Kidney (tissue), 14 donors: ENCODE results near the gene RAB3IL1. TPM values are rescaled to one million over a fixed set of nuclear protein-coding genes. Genes with fewer than 3 reads are reported as not detected.

Experiments used
- DNase-seq, 5 donors: peaks; one replicate each; pipeline ENCODE4 v3.0.0-alpha.2; 2013 to 2020
- FAIRE-seq: peaks from 2 replicates; lab custom pipeline; 2012; peaks lifted over from hg19 to GRCh38; lab: Jason Lieb, UNC
- H3K27ac ChIP-seq, 2 donors: one replicate each; pipeline ENCODE4 v1.7.0; 2013; ENCODE audit warnings: low read depth in 2 of 2, low read length in 2 of 2, inconsistent platforms in 1 of 2
- H3K27me3 ChIP-seq: one replicate; pipeline ENCODE4 v1.7.1; 2013; ENCODE audit warnings: low read length, inconsistent platforms; ENCODE audit not compliant: control insufficient read depth, insufficient read depth
- H3K36me3 ChIP-seq, 3 donors: one replicate each; pipeline versions ENCODE4 v1.7.0 to v1.7.1; 2013; ENCODE audit warnings: low read length in 3 of 3, control low read depth in 1 of 3, inconsistent platforms in 1 of 3; ENCODE audit not compliant: insufficient read depth in 3 of 3, control insufficient read depth in 2 of 3
- H3K4me1 ChIP-seq, 3 donors: one replicate each; pipeline versions ENCODE4 v1.7.0 to v1.7.1; 2013; ENCODE audit warnings: low read length in 3 of 3, inconsistent platforms in 1 of 3, low read depth in 1 of 3; ENCODE audit not compliant: control insufficient read depth in 2 of 3, insufficient read depth in 2 of 3
- H3K4me3 ChIP-seq, 3 donors: one replicate each; pipeline versions ENCODE4 v1.7.0 to v1.8.1; 2013; ENCODE audit warnings: low read length in 3 of 3, control low read depth in 1 of 3, inconsistent platforms in 1 of 3
- H3K9ac ChIP-seq, 3 donors: one replicate each; pipeline versions ENCODE4 v1.7.0 to v1.7.1; 2013; ENCODE audit warnings: low read length in 3 of 3, control low read depth in 1 of 3, inconsistent platforms in 1 of 3
- H3K9me3 ChIP-seq, 3 donors: one replicate each; pipeline versions ENCODE4 v1.7.0 to v1.7.1; 2013; ENCODE audit warnings: low read length in 3 of 3, control low read depth in 1 of 3, inconsistent platforms in 1 of 3; ENCODE audit not compliant: control insufficient read depth in 2 of 3, insufficient read depth in 1 of 3
- intact Hi-C: fragments of 100-400 bp; cut with DNase I; formaldehyde crosslinking; loops from one replicate; pipeline ENCODE4 v1.11.1; 2022
- polyA plus RNA-seq: library from polyadenylated mRNA; stranded (reverse); fragments of 350-450 nt; fragmentation: Illumina TruSeq; extraction: RNeasy Lipid Tissue Mini Kit (QIAGEN cat#74804); gene quantifications from one replicate; pipeline ENCODE4 v1.2.3, GENCODE V29; 2014; ENCODE audit warnings: low read depth, low replicate concordance; ENCODE audit not compliant: insufficient read depth
- total RNA-seq: library from RNA; stranded (reverse); fragmentation: NEBNext Ultra II Directional; extraction: Animal tissue kit (Norgen Biotek cat#: 25700); gene quantifications from one replicate; pipeline ENCODE4 v1.2.1, GENCODE V29; 2021
- TF ChIP-seq, protein P1 (sequence below): IDR thresholded peaks from 3 replicates; pipeline ENCODE4 v1.5.1; 2012; ENCODE audit warnings: mild to moderate bottlenecking, moderate library complexity, borderline replicate concordance; ENCODE audit not compliant: insufficient read depth; ENCODE audit errors: extremely low read depth
- donor health status: control.
- donor health status: control.
- donor health status: control.
- donor health status: control.
- donor health status: control.
- donor health status: DM: yes; HTN: yes; CAD: no.
- donor health status: Normal renal cell carcinoma (clear cell type).

Gene RAB3IL1
- total and polyA plus RNA-seq, 2 donors from 2014 or later = 14.6 to 27.8 TPM

DNA sequence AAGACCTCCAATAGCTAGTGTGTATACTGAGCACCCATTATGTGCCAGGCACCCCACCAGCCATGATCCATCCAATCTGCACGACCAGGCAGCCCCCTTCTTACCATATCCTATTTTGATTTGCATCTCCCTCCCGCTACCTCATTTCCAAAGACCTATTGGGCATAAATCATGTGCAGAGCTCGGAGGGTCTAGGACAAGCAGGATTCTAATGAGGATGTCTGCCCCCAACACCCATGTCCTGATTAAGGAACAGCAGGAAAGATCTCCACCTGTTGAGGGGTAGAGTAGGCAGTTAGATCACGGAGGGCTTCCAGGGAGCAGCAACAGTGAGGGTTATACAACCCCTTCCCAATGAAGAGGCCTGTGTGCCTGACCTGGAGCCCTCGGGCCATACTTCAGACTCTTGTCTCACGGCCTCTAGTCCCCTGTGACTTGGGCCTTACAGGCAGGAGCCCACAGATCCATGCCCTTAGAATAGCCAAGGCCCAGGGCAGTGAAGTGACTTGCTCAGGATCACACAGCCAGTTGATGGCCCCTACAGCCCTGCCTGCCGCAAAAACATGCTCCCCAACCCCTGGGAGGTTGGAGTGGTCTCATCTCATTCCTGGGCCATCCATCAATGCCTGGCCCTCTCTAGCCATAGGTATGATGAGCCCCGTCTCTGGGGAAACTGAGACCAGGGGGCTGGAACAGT, 3.5 kb downstream of the RAB3IL1 start:
- Histone ChIP-seq H3K4me3 (no peak overlapping the region), H3K27ac (no peak overlapping the region), H3K9me3 (no peaks in the 10 kb centered on the region), H3K9ac (no peak overlapping the region), H3K36me3 (no peaks in the 10 kb centered on the region), H3K4me1 (peaks cover 0 to 19% (median 6%) of the 10 kb centered on the region in 3 donors), H3K27me3 (no peaks in the 10 kb centered on the region)
- no peak for FAIRE-seq
- no peak for DNase-seq
- TF ChIP-seq, protein P1, sequence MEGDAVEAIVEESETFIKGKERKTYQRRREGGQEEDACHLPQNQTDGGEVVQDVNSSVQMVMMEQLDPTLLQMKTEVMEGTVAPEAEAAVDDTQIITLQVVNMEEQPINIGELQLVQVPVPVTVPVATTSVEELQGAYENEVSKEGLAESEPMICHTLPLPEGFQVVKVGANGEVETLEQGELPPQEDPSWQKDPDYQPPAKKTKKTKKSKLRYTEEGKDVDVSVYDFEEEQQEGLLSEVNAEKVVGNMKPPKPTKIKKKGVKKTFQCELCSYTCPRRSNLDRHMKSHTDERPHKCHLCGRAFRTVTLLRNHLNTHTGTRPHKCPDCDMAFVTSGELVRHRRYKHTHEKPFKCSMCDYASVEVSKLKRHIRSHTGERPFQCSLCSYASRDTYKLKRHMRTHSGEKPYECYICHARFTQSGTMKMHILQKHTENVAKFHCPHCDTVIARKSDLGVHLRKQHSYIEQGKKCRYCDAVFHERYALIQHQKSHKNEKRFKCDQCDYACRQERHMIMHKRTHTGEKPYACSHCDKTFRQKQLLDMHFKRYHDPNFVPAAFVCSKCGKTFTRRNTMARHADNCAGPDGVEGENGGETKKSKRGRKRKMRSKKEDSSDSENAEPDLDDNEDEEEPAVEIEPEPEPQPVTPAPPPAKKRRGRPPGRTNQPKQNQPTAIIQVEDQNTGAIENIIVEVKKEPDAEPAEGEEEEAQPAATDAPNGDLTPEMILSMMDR = no peak
- intact Hi-C loops = no loop called here

DNA sequence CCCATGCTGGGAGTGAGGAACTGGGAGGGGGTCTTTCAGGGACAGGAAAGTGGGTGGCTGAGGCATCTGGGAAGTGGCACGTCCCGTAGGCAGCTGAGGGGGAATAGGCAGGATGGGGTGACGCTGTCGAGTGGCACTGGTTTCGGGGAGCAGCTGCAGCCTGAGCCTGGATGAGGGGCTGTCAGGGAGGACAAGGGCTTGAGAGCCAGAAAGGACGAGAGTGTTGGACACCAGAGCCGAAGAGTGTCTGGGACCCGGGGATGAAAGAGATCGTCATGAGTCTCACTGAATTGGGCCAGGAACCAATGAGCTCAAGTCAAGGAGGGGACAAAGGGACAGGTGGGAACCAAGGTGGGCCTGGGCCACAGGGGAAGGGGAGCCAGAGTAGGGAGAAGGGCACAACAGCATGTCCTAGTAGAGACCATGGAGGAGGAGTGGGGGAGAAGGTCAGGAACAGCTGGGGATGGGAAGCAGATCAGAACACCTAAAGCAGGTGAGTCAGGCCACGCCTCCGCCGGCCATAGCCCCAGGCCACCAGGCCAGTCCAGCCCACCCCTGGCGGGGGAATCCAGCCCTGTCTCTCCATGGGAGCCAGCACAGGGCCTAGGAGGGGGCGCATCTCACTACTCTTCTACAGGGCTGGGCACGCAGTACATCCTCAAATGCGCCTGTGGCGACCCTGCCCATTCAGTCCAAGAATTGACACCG, 4.2 kb downstream of the RAB3IL1 start:
- Histone ChIP-seq H3K27me3 (no peaks in the 10 kb centered on the region), H3K4me3 (no peak overlapping the region), H3K9ac (no peak overlapping the region), H3K9me3 (no peaks in the 10 kb centered on the region), H3K27ac (no peak overlapping the region), H3K36me3 (no peaks in the 10 kb centered on the region), H3K4me1 (peaks cover 0 to 18% (median 11%) of the 10 kb centered on the region in 3 donors)
- DNase-seq (no peak), FAIRE-seq (no peak)
- TF ChIP-seq, protein P1 = no peak
- intact Hi-C loops = no loop called here

DNA sequence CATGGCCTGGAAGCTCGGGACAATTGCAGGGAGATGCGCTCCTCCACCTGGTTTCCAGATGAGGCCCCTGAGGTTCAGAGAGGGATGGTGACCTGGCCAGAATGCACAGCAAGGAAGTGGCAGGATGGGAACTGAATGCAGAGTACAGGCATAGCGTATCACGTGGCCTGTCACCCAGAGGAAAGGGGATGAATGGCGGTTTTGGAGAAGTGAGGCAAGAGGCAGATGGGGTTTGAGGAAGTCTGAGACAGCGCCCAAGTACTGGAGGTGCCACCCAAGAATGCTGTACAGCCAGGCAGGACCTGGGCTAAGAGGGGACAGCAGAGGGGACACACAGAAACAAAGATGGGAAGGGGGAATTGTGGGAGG, 4.9 kb downstream of the RAB3IL1 start:
- intact Hi-C loops = no loop called here
- TF ChIP-seq, protein P1 = no peak
- no peak overlapping the region for H3K4me3 ChIP-seq
- no peaks in the 10 kb centered on the region for H3K27me3 ChIP-seq
- FAIRE-seq = no peak
- H3K27ac ChIP-seq = no peak overlapping the region
- no peaks in the 10 kb centered on the region for H3K36me3 ChIP-seq
- no peak overlapping the region for H3K9ac ChIP-seq
- H3K9me3 ChIP-seq = no peaks in the 10 kb centered on the region
- DNase-seq = peak in 1 of 5 donors; percentile 27
- peaks cover 0 to 17% (median 11%) of the 10 kb centered on the region in 3 donors for H3K4me1 ChIP-seq
